ENCODE measurements around the gene ABCA4.

Gene ABCA4

DNA sequence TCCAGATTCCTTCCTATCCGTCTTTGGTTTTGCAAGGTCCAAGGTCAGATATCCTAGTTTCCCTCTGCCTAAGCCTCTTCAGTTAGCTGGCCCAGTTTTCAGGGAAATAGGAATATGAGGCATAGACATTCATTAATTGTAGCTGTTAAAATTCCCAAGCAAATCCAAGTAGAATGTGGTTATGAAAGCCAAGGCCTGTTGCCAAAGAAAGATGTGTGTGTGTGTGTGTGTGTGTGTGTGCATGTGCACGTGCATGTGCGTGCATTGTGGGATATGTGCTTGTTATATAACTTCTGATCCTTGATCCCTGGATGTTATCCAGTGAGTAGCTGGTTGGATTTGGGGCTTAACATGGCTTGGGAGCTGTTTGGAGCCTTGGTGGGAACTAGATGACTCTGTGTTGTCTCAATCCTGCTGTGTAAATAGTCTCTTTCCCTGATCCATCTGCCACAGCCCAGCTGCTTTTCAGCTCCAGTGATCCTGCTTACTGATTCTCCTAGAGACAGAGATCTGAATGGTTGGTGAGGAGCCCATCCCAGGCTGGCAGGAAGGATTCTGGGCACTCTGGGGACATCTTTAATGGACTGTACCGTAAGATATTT lies 141.1 kb downstream of the ABCA4 start:
- Mint-ChIP-seq H3K27me3 (ENCODE audit: low read depth) (no peaks in the 10 kb centered on the region), H3K4me1 (peaks cover 9% of the 10 kb centered on the region), H3K4me3 (no peak overlapping the region), H3K27ac (peak overlapping the region; percentile 11 to 80 (median 65)), H3K9me3 (no peaks in the 10 kb centered on the region), H3K36me3 (ENCODE audit: low read depth) (no peaks in the 10 kb centered on the region)
- TF ChIP-seq CTCF (IDR thresholded peaks at IDR 0.05; ENCODE audit: unreplicated experiment in 3 of 3) = no peak

DNA sequence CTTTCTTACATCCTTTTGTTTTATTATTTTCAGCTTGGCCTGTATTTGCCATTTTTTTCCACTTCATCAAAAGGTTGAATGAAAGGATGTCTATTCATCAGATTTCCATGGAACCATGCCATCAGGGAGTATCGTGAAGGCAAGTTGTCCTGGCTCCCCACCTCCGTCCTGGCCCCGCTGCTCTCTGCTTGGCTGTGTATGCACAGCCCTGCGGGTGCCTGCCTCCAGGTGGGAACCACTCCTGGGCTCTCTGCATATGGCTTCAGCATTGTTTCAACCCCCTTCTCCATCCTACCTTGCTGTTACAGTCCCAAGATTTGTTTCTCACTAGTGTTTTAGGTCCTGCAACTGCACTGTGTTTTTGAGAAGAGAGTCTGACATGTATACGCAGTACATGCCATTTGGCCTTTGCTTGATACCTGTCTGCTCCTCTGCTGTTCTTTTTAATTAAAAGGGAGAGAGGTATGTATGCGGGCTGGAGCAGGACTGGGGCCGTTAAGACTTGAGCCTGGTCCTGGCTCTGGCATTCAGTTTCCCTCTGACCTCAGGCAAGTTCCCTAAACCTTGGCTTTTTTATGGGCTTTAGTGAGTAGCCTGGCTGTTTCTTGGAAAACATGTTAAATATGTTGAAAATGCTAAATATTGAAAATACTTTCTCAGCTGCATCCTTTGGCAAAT lies 141.8 kb downstream of the ABCA4 start:
- TF ChIP-seq CTCF (IDR thresholded peaks at IDR 0.05; ENCODE audit: unreplicated experiment in 3 of 3) = no peak
- Mint-ChIP-seq H3K4me1 (peaks cover 9% of the 10 kb centered on the region), H3K27ac (peak overlapping the region; percentile 11 to 80 (median 65)), H3K27me3 (ENCODE audit: low read depth) (no peaks in the 10 kb centered on the region), H3K9me3 (no peaks in the 10 kb centered on the region), H3K4me3 (no peak overlapping the region), H3K36me3 (ENCODE audit: low read depth) (no peaks in the 10 kb centered on the region)

DNA sequence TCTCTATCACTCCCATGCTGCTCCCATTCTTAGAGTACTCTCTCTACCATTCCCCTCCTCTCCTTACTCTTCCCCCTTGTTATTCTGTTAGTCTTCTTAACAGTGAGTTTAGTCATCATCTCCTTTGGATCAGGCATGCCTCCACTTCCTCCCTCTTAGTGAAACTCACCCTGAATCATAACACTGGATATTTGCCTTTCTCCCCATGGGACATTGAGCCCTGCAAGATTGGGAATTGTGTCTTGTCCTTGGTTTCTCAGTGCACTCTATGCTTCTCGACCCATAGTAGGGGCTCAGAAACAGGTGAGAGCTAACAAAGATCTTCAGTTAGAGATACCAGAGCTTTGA lies 143.4 kb downstream of the ABCA4 start:
- Mint-ChIP-seq H3K27me3 (ENCODE audit: low read depth) (no peaks in the 10 kb centered on the region), H3K4me3 (no peak overlapping the region), H3K9me3 (no peaks in the 10 kb centered on the region), H3K27ac (peak overlapping the region in 1 of 3 experiments; percentile 0), H3K36me3 (ENCODE audit: low read depth) (no peaks in the 10 kb centered on the region), H3K4me1 (peaks cover 12% of the 10 kb centered on the region)
- no peak for TF ChIP-seq CTCF (IDR thresholded peaks at IDR 0.05; ENCODE audit: unreplicated experiment in 3 of 3)

DNA sequence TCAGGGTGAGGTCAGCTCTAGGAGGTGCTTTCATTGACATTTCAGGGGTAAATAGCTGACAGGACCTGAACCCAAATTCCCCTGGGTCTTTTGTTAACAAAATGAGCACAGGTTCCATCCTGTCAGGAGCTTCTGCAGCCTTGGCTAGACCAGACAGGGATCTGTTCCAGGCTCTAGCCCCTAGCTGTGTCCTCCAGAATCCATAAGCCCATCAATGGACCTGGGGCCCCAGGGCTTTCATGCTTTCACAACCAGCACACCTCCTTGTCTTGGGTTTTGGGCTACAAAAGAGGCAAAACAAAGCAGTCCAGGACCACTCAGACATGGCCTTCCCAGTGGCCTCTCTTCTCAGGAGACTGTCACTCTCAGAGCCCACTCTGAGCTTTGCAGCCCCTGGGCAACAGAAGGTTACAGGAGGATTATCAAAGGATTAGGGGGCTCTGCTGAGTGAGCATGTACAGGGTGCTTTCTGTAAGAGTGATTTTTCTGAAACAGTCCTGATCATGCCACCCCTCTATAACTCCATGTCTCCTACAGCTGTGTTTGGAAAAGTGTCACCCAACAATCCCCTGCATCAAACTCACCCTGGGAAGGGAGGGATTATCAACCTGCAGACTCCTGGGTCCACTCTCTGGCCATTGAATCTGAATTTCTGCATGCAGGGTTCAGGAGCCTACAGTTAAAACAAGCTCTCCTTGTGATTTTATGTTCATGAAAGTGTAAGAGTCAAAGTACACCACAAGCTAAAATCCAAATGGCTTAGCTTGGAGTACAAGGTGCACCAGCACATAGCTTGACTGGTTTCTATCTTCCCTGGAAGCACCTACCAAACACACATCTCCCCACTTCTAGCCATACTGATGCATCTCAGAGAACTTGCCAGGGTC lies 144.0 kb downstream of the ABCA4 start:
- Mint-ChIP-seq H3K27ac (peak overlapping the region in 1 of 3 experiments; percentile 0), H3K9me3 (no peaks in the 10 kb centered on the region), H3K4me3 (no peak overlapping the region), H3K27me3 (ENCODE audit: low read depth) (no peaks in the 10 kb centered on the region), H3K4me1 (peaks cover 18% of the 10 kb centered on the region), H3K36me3 (ENCODE audit: low read depth) (no peaks in the 10 kb centered on the region)
- no peak for TF ChIP-seq CTCF (IDR thresholded peaks at IDR 0.05; ENCODE audit: unreplicated experiment in 3 of 3)

DNA sequence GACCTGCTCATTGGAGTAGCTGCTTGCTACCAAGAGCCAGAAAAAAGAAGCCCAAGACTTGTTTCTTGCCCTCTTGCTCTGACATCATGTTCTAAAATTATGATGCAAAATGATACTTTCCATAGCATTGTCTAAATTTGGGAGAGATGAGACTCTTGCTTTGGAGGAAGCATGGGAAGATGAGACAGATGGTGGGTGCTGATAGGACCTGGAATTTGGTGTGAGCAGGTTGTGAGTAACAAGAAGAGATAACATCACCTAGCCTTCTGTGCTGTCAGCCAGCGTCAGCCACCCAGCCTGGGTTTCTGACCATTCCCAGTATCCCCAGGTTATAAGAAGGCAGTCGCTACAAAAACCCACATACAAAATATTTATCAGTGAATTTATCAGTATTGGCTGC lies 144.7 kb downstream of the ABCA4 start:
- no peaks in the 10 kb centered on the region for H3K27me3 Mint-ChIP-seq (ENCODE audit: low read depth)
- no peaks in the 10 kb centered on the region for H3K9me3 Mint-ChIP-seq
- no peaks in the 10 kb centered on the region for H3K36me3 Mint-ChIP-seq (ENCODE audit: low read depth)
- H3K4me3 Mint-ChIP-seq = no peak overlapping the region
- no peak overlapping the region for H3K27ac Mint-ChIP-seq
- no peak for TF ChIP-seq CTCF (IDR thresholded peaks at IDR 0.05; ENCODE audit: unreplicated experiment in 3 of 3)
- H3K4me1 Mint-ChIP-seq = peaks cover 19% of the 10 kb centered on the region
